GM15510 (cell line): ENCODE data around the gene KLLN.

Source experiments
- POLR2A ChIP-seq: IDR thresholded peaks from 3 replicates; pipeline ENCODE4 v1.6.1; 2011; ENCODE audit warnings: borderline replicate concordance; ENCODE audit not compliant: insufficient read length; ENCODE audit errors: extremely low read depth

The KLLN gene

GRCh38 chr10:87842776-87843497, 20.4 kb downstream of the KLLN start:
- TF ChIP-seq POLR2A, result no peak

- TF ChIP-seq POLR2A, result no peak
These were observed 21.1 kb downstream of the KLLN start for GRCh38 chr10:87842220-87842641.

- no peak for TF ChIP-seq POLR2A
These were observed 22.1 kb downstream of the KLLN start for GRCh38 chr10:87841186-87841585.

GRCh38 chr10:87838650-87839049, 24.7 kb downstream of the KLLN start:
- TF ChIP-seq POLR2A, result no peak

- no peak for TF ChIP-seq POLR2A
These were observed 25.9 kb downstream of the KLLN start for GRCh38 chr10:87837445-87837844.

GRCh38 chr10:87836098-87836497, 27.2 kb downstream of the KLLN start:
- TF ChIP-seq POLR2A, result no peak

GRCh38 chr10:87829986-87830729, 33.2 kb downstream of the KLLN start:
- TF ChIP-seq POLR2A, result no peak

- no peak for TF ChIP-seq POLR2A
These were observed 35.7 kb downstream of the KLLN start for GRCh38 chr10:87827681-87828080.

- TF ChIP-seq POLR2A, result no peak
These were observed 36.7 kb downstream of the KLLN start for GRCh38 chr10:87826653-87827052.

GRCh38 chr10:87819289-87819585, 44.1 kb downstream of the KLLN start:
- no peak for TF ChIP-seq POLR2A

GRCh38 chr10:87818505-87819288, 44.6 kb downstream of the KLLN start:
- no peak for TF ChIP-seq POLR2A

- TF ChIP-seq POLR2A, result peak; percentile 84
These were observed 45.5 kb downstream of the KLLN start, which contains the start of gene ATAD1 for GRCh38 chr10:87817609-87818504. Gene ATAD1, minus strand, starts transcription at chr10:87818226. Its CDS starts 3,627 bp downstream, at chr10:87814599.

GRCh38 chr10:87816898-87817608, 46.3 kb downstream of the KLLN start:
- no peak for TF ChIP-seq POLR2A
